ENCODE data around the gene NFKB1. TPM values are rescaled to one million over a fixed set of nuclear protein-coding genes. Genes with fewer than 3 reads are reported as not detected.

The NFKB1 gene
- total RNA-seq, 4 donors from 2014 or later = 31.6 to 42.1 (median 39.7) TPM

GRCh38 chr4:102586644-102587021 is 85.5 kb downstream of the NFKB1 start:
- no peak for TF ChIP-seq EP300 (IDR thresholded peaks at IDR 0.05)
- TF ChIP-seq POLR2AphosphoS5 (IDR thresholded peaks at IDR 0.05) = no peak
- TF ChIP-seq CTCF (IDR thresholded peaks at IDR 0.05) = no peak
- TF ChIP-seq POLR2A (IDR thresholded peaks at IDR 0.05; ENCODE audit: low read depth) = no peak
- WGBS = 91% methylated on average over 4 of the region's 4 CpGs
- Histone ChIP-seq H3K27me3 (no peaks in the 10 kb centered on the region), H3K4me3 (no peak overlapping the region), H3K9me3 (no peaks in the 10 kb centered on the region), H3K27ac (replicated peaks in 1 of 4) (no peak overlapping the region), H3K36me3 (peaks cover 13 to 84% (median 51%) of the 10 kb centered on the region in 4 donors), H3K4me1 (no peaks in the 10 kb centered on the region)
- DNase-seq (ENCODE audit: extremely low spot score) = no peak
- intact Hi-C loops (cut with DNase I) = no loop called here

GRCh38 chr4:102589743-102590142 is 88.6 kb downstream of the NFKB1 start:
- Histone ChIP-seq H3K4me1 (no peaks in the 10 kb centered on the region), H3K27me3 (no peaks in the 10 kb centered on the region), H3K4me3 (no peak overlapping the region), H3K9me3 (no peaks in the 10 kb centered on the region), H3K27ac (replicated peaks in 1 of 4) (no peak overlapping the region), H3K36me3 (peaks cover 0 to 69% (median 42%) of the 10 kb centered on the region in 4 donors)
- 91% methylated on average over 3 of the region's 3 CpGs for WGBS
- no peak for TF ChIP-seq CTCF (IDR thresholded peaks at IDR 0.05)
- intact Hi-C loops (cut with DNase I) = no loop called here
- DNase-seq (ENCODE audit: extremely low spot score) = no peak

GRCh38 chr4:102592256-102592655 is 91.1 kb downstream of the NFKB1 start:
- Histone ChIP-seq H3K36me3 (peaks cover 7 to 69% (median 48%) of the 10 kb centered on the region in 4 donors), H3K4me1 (peaks cover 0 to 2% (median 0%) of the 10 kb centered on the region in 4 donors), H3K4me3 (no peak overlapping the region), H3K27ac (replicated peaks in 1 of 4) (no peak overlapping the region), H3K27me3 (no peaks in the 10 kb centered on the region), H3K9me3 (no peaks in the 10 kb centered on the region)
- TF ChIP-seq POLR2AphosphoS5 (IDR thresholded peaks at IDR 0.05) (no peak), CTCF (IDR thresholded peaks at IDR 0.05) (no peak), POLR2A (IDR thresholded peaks at IDR 0.05; ENCODE audit: low read depth) (no peak), EP300 (IDR thresholded peaks at IDR 0.05) (no peak)
- DNase-seq (ENCODE audit: extremely low spot score) = no peak
- intact Hi-C loops (cut with DNase I) = no loop called here

GRCh38 chr4:102593147-102593546 is 92.0 kb downstream of the NFKB1 start:
- Histone ChIP-seq H3K36me3 (peaks cover 7 to 69% (median 53%) of the 10 kb centered on the region in 4 donors), H3K27ac (replicated peaks in 1 of 4) (no peak overlapping the region), H3K9me3 (no peaks in the 10 kb centered on the region), H3K4me1 (peaks cover 0 to 9% (median 0%) of the 10 kb centered on the region in 4 donors), H3K4me3 (no peak overlapping the region), H3K27me3 (no peaks in the 10 kb centered on the region)
- intact Hi-C loops (cut with DNase I) = no loop called here
- DNase-seq (ENCODE audit: extremely low spot score) = no peak
- no peak for TF ChIP-seq EP300 (IDR thresholded peaks at IDR 0.05)
- TF ChIP-seq CTCF (IDR thresholded peaks at IDR 0.05) = no peak
- TF ChIP-seq POLR2AphosphoS5 (IDR thresholded peaks at IDR 0.05) = no peak
- TF ChIP-seq POLR2A (IDR thresholded peaks at IDR 0.05; ENCODE audit: low read depth) = no peak
- 81% methylated on average over 7 of the region's 7 CpGs for WGBS

GRCh38 chr4:102594000-102594399 is 92.8 kb downstream of the NFKB1 start:
- intact Hi-C loops (cut with DNase I) = no loop called here
- 80% methylated on average over 2 of the region's 2 CpGs for WGBS

More at GRCh38 chr4:102594000-102594399, 92.8 kb downstream of the NFKB1 start:
- Histone ChIP-seq H3K36me3 (peaks cover 7 to 76% (median 56%) of the 10 kb centered on the region in 4 donors), H3K27ac (replicated peaks in 1 of 4) (no peak overlapping the region), H3K9me3 (no peaks in the 10 kb centered on the region), H3K4me1 (peaks cover 0 to 9% (median 0%) of the 10 kb centered on the region in 4 donors), H3K27me3 (no peaks in the 10 kb centered on the region), H3K4me3 (no peak overlapping the region)
- TF ChIP-seq CTCF (IDR thresholded peaks at IDR 0.05) (no peak), EP300 (IDR thresholded peaks at IDR 0.05) (no peak), POLR2AphosphoS5 (IDR thresholded peaks at IDR 0.05) (no peak)
- DNase-seq (ENCODE audit: extremely low spot score) = no peak

All from esophagus muscularis mucosa (tissue), 4 donors.